ENCODE results near the gene PTPRG. TPM values are rescaled to one million over a fixed set of nuclear protein-coding genes. Genes with fewer than 3 reads are reported as not detected.

PTPRG gene
- total and polyA plus RNA-seq, 2 experiments from 2014 or later: 8.5 to 34.9 TPM

- 61% methylated on average over 4 of the region's 4 CpGs for WGBS (ENCODE audit: low lambda C conversion rate, missing lambda C conversion rate)
- Histone ChIP-seq H3K79me2 (no peaks in the 10 kb centered on the region), H3K27ac (no peak overlapping the region), H3K36me3 (replicated peaks; ENCODE audit: insufficient read depth, low read depth) (no peaks in the 10 kb centered on the region), H2AFZ (no peak overlapping the region), H3K4me3 (no peak overlapping the region), H3K4me2 (no peak overlapping the region), H4K20me1 (ENCODE audit: insufficient read depth, poor library complexity, severe bottlenecking) (no peaks in the 10 kb centered on the region), H3K9me2 (replicated peaks; ENCODE audit: insufficient read depth) (no peaks in the 10 kb centered on the region), H3K4me1 (ENCODE audit: insufficient read depth) (no peaks in the 10 kb centered on the region), H3K27me3 (no peaks in the 10 kb centered on the region), H3K9me3 (ENCODE audit: low read depth) (no peaks in the 10 kb centered on the region)
- no peak for TF ChIP-seq EZH2 (IDR thresholded peaks at IDR 0.05; ENCODE audit: borderline replicate concordance)
- TF ChIP-seq EZH2phosphoT487 (IDR thresholded peaks at IDR 0.05; ENCODE audit: low read depth, severe bottlenecking, unreplicated experiment): no peak
- TF ChIP-seq CTCF (IDR thresholded peaks at IDR 0.05; ENCODE audit: poor library complexity): no peak
- DNase-seq (ENCODE audit: low spot score): no peak
These were observed 39.3 kb upstream of the PTPRG start for GRCh38 chr3:61522060-61522459.

DNA sequence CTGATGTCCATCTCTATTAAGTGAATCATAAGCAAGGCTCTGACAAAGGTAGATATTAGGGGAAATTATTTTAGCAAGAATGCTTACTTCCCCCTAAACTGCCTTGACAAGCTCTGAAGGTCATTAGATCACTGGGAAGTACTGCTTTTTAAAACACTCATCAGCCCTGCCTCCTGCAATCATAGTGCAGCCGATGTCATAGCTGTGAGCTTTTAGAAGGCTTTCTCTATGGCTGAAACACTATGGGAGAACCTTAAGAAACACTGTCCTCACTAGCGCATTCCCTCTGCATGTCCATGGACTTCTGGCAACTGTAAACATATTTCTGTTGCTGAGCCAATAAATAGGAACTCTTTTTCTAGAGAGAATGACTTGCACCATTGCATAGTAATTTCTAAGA, 38.7 kb upstream of the PTPRG start:
- WGBS (ENCODE audit: low lambda C conversion rate, missing lambda C conversion rate): 83% methylated on average over 2 of the region's 2 CpGs
- Histone ChIP-seq H3K4me2 (no peak overlapping the region), H3K9me3 (ENCODE audit: low read depth) (no peaks in the 10 kb centered on the region), H3K79me2 (no peaks in the 10 kb centered on the region), H3K27me3 (no peaks in the 10 kb centered on the region), H3K9me2 (replicated peaks; ENCODE audit: insufficient read depth) (no peaks in the 10 kb centered on the region), H3K36me3 (replicated peaks; ENCODE audit: insufficient read depth, low read depth) (no peaks in the 10 kb centered on the region), H3K27ac (no peak overlapping the region), H3K4me3 (no peak overlapping the region), H4K20me1 (ENCODE audit: insufficient read depth, poor library complexity, severe bottlenecking) (no peaks in the 10 kb centered on the region), H2AFZ (no peak overlapping the region), H3K4me1 (ENCODE audit: insufficient read depth) (no peaks in the 10 kb centered on the region)
- DNase-seq (ENCODE audit: low spot score): no peak
- TF ChIP-seq EZH2phosphoT487 (IDR thresholded peaks at IDR 0.05; ENCODE audit: low read depth, severe bottlenecking, unreplicated experiment) (no peak), EZH2 (IDR thresholded peaks at IDR 0.05; ENCODE audit: borderline replicate concordance) (no peak), CTCF (IDR thresholded peaks at IDR 0.05; ENCODE audit: poor library complexity) (no peak)

DNA sequence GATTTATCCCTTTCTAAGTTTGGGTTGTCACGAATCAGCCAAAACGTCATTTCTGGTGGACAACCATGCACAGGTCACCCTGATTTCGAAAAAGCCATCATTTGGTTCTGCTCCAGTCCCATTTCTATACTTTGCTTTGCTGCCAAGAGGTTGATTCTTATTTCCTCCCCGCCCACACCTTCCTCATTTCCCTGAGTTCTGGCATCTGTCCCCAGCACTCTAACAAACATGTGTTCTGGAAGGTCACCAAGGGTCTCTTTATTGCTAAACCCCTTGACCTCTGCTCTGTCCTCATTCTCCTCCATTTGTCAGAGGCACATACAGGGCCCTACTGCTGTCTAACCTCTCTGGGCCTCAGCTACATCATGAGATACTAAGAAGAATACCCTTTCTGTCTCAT, 36.4 kb upstream of the PTPRG start:
- H3K9me2 ChIP-seq (replicated peaks; ENCODE audit: insufficient read depth): no peaks in the 10 kb centered on the region

More for the DNA sequence above, 36.4 kb upstream of the PTPRG start:
- no peak overlapping the region for H3K27ac ChIP-seq
- no peak overlapping the region for H2AFZ ChIP-seq
- 89% methylated on average over 4 of the region's 4 CpGs for WGBS (ENCODE audit: low lambda C conversion rate, missing lambda C conversion rate)
- TF ChIP-seq CTCF (IDR thresholded peaks at IDR 0.05; ENCODE audit: poor library complexity) (no peak), EZH2phosphoT487 (IDR thresholded peaks at IDR 0.05; ENCODE audit: low read depth, severe bottlenecking, unreplicated experiment) (no peak), EZH2 (IDR thresholded peaks at IDR 0.05; ENCODE audit: borderline replicate concordance) (no peak)
- no peaks in the 10 kb centered on the region for H4K20me1 ChIP-seq (ENCODE audit: insufficient read depth, poor library complexity, severe bottlenecking)
- H3K79me2 ChIP-seq: no peaks in the 10 kb centered on the region
- no peak for DNase-seq (ENCODE audit: low spot score)
- no peak overlapping the region for H3K4me2 ChIP-seq
- no peaks in the 10 kb centered on the region for H3K27me3 ChIP-seq
- no peaks in the 10 kb centered on the region for H3K4me1 ChIP-seq (ENCODE audit: insufficient read depth)
- H3K9me3 ChIP-seq (ENCODE audit: low read depth): no peaks in the 10 kb centered on the region
- H3K4me3 ChIP-seq: no peak overlapping the region
- H3K36me3 ChIP-seq (replicated peaks; ENCODE audit: insufficient read depth, low read depth): no peaks in the 10 kb centered on the region
